Eye (tissue), 1 donor: ENCODE results near the gene GPC5.
"Not testable (repeated sequence)": the region's sequence is repeated elsewhere in the genome, so short reads cannot be mapped to it uniquely, and the experiment has no call there.

ENCODE experiments used
- DNase-seq: peaks from one replicate; pipeline ENCODE4 v3.0.0-alpha.2; 2015

The GPC5 gene

DNA sequence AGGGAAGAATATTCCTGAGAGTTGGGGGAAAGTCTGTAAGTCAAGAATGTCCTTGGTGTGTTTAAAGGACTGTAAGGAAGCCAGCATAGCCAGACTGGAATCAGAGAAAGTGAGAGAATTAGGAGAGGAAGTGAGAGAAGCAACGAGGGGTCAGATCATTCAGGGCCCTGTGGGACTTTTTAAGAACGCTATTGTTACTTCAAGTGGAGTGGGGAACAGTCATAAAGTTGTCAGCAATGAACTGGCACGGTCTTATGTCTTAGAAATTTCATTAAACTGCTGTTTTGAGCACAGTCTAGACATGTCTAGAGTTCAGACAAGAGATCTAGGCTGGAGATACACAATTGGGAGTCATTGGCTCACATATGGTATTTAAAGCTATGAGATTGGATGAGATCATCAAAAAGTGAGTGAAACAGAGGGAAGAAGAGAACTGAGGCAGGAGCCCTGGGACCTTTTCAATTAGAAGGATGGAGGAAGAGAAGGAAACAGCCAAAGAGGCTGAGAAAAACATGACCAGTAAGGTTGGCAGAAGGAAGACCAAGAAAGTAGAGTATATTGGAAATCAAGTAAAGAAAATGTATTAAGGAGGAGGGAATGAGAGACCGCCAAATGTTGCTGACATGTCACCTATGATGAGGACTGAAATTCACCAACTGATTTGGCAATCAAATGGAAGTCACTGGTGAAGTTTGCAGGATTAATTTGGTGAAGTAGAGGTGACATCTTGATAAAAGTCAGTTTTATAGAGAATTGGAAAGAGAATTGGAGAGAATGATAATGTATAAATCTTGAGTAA, 263.5 kb downstream of the GPC5 start:
- DNase-seq = no peak

DNA sequence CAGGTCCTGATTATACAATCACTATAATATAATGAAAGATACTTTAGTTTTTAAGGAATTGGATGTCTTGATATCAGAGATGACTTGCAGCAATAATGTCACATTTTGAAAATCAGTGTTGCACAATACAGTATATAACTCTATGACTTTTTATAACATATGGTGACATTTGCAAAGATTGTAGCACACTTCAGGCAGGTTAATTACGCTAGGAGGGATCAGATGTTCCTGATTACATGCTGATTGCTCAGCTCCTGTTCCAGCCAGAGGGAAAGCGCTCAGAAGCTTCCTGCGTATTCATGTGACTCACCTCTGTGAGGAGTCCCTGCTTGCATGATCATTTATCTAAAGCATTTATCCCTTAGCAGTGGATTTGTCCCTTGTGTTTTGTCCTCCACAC, 265.6 kb downstream of the GPC5 start:
- DNase-seq = no peak

DNA sequence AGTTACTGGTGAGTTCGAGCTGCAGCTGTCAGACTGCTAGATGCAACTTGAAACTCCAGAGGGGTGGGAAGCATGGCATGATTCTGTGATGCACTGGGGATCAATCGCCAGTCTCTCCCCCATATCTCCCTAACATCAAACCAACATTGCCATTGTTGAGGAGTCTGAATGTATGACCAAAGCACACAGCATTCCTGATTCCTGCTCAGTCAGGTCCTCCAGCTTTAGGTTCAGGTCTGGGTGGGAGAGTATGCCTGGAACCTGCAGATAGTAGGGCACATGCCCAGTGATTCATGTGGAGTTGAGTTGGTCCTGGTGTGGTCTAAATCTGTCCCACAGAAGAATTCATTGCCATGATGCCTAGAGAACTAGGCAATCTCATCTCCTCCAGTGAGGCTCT, 269.1 kb downstream of the GPC5 start:
- no peak for DNase-seq

DNA sequence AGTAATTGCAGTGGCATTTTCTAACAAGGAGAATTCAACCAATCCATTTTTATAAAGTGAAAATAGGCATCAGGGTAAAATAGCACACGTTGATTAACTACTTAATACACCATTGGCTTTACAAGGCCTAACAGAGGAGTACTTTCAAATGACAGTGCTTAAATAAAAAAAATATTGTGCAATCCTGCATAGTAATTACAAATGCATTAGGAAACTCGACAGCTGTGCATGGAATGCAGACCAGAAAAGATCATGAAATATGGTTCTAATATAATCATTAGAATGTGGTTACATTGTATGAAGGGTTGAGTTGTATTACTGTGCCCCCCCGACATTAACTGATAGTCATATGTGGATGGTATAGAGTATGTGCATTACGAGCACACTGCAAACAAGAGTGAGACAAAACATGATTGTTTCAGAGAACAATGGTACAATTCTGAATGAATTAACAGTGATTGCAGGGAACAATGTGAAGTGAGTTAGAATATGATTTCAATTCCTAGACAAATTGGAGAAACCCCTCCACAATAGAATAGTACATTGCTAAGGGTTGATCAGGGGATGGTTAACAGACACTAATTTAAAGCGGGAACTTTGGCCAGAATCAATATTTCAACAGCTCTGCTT, 270.6 kb downstream of the GPC5 start:
- DNase-seq = peak; percentile 17

DNA sequence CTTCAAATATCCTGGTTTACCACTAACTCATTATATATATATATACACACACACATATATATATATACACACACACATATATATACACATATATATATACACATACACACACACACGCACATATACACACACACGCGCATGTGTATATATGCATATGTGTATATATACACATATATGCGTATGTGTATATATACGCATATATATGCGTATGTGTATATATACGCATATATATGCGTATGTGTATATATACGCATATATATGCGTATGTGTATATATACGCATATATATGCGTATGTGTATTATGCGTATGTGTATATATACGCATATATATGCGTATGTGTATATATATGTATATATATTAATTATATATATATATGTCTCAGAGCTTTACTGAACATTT, 275.9 kb downstream of the GPC5 start:
- not testable (repeated sequence) for DNase-seq

DNA sequence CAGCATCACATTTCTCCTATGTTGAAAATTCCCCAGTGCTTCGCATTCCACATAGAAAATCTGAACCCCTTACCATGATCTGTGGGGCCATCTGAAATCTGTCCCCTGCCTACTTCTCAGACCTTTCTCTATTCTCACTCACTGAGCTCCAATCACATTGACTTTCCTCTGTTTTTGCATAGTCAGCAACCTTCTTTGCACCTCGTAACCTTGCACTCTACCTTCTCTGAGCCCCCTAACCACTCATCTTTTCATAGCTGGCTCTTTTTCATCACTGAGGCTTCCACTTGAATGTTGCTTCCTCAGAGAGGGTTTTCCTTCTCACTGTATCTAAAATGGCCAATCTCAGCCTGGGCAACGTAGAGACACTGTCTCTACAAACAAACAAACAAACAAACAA, 286.3 kb downstream of the GPC5 start:
- no peak for DNase-seq

DNA sequence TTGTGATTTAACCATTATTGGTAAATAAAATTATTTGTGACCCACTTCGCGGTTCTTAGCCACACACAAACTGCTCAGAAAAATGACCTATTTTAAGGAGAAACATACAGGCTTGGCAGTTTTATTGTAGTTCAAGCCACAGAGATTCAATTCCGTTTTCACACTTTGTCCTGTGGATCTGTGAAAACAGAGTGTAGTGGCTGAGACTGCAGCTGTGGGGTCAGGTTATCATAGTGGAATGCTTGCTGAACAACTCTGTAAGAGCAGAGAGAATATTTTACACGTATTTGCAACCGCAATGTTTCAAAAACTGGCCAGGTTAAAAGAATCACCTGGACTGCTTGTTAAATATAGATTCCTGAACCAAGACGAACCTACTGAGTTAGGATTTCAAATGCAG, 292.5 kb downstream of the GPC5 start:
- DNase-seq = no peak

DNA sequence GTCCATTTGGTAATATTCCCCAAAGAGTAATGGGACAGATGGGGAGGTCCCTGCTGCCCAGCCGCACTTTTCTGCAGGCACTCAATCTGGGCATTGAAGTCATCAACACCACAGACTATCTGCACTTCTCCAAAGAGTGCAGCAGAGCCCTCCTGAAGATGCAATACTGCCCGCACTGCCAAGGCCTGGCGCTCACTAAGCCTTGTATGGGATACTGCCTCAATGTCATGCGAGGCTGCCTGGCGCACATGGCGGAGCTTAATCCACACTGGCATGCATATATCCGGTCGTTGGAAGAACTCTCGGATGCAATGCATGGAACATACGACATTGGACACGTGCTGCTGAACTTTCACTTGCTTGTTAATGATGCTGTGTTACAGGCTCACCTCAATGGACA, 295.0 kb downstream of the GPC5 start:
- DNase-seq = no peak

DNA sequence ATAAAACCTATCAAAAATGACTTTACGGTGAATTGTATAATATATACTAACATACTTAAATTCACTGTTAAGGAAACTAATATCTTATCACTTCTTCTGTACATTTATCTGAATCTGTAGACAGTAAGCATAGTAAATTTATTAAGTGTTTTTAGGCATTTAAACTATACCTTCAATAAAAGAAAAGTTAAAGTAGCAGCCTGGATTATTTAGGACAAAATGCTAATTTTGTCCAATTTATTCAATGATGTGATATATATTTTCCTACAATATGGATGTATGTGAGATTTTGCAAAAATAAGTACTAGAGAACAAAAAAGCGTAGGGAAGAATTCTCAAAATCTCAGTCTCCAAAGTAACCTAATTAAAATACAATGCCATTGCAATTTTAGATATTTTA, 299.9 kb downstream of the GPC5 start:
- DNase-seq = no peak

DNA sequence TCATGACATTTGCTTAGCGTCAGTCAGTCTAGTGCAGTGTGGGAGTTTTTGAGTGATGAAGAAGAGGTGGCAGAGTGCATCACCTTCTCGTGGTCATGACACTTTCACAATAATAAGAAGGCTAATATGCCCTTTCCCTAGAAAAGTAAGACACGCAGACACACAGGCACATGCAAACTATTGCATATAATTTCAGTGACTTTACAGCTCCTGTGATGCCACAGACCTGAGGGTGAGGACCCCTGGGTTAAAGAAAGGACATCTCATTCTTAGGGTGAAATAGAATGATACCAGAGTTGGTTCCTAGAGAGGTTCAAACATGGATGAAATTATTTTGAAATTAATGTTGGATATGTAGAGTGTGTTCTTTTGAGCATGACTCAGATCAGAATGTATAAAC, 300.3 kb downstream of the GPC5 start:
- DNase-seq = no peak

DNA sequence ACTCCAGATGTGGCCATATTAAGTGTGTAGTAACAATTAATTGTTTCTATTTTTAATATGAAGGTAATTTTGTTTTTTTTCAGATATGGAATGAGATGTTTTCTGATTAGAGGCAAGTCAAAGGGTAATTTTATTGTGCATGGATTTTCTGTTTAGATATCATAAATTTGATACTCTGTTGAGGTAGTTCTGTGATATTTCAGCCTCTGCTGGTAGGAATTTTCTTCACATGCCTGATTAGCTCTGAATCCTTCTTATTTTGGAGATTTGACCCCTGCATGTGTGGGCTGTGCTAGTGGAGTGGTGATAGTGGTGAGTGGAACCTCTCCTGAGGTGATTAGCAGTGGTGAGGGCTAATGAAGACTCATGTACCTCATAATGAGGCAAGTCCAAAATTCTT, 301.4 kb downstream of the GPC5 start:
- DNase-seq = no peak

DNA sequence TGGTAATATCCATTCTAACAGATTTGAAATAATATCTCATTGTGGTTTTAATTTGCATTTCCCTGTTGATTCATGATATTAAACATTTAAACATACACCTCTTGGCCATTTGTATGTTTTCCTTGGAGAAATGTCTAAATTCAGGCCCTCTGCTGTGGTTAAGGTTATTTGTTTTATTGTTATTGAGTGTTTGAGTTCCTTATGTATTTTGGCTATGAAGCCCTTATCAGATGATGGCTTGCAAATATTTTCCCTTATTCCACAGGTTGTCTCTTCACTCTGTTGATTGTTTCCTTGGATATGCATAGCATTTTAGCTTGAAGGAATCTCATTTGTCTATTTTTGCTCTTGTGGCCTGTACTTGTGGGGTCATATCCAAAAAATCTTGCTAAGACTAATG, 303.6 kb downstream of the GPC5 start:
- no peak for DNase-seq

DNA sequence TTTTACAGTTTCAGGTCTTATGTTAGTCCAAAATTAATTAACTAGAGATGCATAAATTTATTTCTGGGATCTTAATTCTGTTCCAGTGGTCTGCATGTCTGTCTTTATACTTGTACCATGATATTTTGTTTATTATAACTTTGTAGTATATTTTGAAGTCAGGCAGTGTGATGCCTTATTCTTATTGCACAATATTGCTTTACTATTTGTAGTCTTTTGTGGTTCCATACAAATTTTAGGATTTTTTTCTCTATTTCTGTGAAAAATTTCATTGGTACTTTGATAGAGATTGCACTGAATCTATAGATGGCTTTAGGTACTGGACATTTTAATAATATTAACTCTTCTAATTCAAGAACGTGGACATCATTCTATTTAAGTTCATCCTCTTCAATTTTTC, 304.0 kb downstream of the GPC5 start:
- no peak for DNase-seq

DNA sequence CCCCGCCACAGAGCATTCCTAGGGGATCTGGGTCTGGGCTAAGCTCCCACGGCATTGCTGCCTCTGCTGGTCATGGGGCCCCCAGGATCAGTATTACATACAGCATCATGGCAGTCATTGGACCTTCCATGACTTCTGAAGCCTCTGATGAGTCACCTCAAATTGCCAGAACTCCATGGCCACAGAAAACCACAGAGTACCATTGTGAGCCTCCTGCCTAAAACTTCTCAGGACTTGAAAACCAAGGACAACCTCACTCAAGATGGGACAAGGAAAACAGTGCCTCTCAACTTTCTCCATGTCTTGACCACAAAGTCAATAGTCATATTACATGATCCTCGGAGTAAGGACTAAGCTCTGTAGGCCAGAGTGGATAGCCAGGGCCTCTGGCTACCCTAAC, 306.0 kb downstream of the GPC5 start:
- no peak for DNase-seq

DNA sequence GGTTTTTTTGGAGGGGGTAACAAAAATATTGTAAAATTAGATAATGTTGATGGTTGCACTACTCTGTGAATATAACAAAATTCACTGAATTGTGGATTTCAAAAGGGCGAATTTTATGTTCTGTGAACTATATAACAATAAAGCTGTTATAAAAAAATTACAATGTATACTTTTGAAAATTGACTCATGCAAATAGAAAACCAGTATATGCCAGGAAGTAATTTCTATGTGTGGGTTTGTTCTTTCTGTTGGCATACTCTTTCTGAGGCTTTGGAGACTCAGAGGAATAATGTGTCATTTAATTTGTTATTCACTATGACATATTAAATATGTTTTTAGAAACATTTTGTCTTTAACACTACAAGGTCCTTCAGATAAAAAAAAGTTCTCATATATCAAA, 310.1 kb downstream of the GPC5 start:
- no peak for DNase-seq

DNA sequence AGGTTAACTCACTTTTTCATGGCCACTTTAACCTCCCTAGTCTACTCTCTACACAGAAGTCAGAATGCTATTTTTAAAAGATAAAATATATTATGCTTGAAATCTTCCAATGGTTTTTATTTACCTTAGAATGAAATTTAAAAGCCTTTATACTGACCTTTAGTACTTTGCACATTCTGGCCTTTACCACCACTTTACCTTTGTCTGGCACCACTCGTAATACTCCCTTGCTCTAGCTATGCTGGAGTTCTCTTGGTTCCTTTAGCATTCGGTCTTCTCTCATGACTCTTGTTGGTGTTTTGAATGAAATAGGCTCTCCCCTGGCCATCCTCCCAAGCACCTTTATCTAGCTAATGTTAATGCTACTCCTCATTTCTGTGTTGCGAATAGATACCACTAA, 310.8 kb downstream of the GPC5 start:
- no peak for DNase-seq

DNA sequence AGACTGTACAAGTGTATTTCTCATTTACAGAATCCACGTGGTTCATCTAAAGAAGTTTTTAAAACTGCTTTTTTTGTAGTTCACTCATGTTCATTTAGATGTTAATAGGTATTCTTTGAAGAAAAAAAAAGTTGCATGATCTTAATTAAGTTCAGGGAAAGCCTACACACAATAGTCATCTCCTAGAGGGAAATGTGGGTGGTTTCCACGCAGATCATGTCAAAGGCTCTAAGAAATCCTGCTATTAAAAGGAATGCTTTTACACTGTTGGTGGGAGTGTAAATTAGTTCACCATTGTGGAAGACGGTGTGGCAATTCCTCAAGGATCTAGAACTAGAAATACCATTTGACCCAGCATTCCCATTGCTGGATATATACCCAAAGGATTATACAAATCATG, 312.3 kb downstream of the GPC5 start:
- no peak for DNase-seq

DNA sequence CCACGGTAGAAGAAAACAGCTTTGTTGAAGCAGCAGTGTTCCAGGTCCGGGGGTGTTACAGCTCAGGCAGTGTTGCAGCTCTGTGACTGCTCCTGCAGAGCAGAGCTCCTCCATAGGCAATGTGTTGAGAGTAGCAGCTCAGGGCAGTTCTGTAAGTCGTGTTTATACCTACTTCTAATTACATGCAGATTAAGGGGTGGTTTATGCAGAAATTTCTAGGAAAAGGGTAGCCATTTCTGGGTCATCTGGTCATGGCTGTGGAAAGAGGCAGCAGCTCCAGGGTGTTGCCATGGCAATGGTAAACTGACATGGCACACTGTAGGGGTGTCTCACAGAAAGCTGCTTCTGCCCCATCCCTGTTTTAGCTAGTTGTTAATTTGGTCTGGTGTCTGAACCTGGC, 316.4 kb downstream of the GPC5 start:
- peak; percentile 34 for DNase-seq

DNA sequence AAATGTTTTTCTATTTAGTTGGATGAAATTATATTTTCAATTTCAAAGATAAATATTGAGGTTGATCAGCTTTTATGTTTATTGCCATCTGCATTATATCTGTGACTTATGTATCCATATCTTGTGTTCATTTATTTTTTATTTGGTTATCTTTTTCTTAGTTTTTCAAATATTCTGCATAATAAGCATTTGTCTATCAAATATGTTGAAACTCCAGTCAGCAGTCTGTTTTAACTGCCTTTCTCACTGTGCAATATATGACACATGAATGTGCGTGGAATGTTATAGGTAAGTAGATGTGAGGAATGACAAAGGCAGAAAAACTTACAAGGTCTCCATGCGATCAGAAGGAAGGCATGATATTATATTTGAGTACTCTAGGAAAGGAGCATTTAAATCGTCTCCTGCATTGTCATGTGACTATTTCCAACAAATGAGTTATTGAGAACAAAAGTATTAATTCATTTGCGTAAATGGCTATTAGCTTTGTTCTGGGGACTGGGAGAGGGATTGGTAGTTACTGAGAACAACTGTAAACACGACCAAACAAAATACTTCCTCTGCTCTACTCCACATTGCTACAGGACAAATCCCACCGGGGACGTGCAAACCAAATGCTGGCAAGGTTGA, 318.1 kb downstream of the GPC5 start:
- DNase-seq = no peak

DNA sequence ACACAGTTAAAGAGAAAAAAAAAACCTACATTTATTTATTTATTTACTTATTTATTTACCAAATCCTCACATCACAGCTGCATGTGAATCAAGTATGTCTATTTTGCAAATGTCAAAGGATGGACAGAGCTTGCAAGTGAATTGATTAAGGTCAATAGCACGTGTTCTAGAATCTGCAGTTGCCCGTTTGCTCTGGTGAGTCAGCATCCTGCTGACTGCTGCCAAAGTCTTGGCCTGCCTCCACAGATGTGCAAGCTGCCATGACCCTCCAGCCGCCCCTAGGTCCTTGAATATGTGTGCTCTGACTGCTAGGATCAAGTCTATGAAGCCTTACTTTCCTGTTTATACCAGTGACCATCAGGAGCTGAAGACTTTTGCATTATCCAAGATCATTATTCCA, 320.6 kb downstream of the GPC5 start:
- no peak for DNase-seq

DNA sequence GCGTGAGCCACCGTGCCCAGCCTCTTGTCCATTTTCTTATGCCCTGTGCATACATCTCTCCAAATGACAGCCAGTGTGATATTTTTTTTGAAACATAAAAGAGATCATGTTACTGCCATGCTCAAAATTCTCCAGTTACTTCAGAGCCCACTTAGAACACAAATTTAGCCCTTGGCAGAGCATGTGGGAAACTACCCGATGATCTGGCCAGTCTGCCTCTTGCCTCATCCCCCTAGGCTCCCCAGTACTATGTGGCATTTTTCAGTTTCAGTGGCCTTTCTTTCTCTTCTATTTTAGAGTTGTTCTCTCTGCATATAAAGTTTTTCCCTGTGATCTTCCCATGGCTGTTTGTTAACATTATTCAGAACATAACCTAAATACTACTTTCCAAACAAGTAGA, 323.0 kb downstream of the GPC5 start:
- DNase-seq = no peak

DNA sequence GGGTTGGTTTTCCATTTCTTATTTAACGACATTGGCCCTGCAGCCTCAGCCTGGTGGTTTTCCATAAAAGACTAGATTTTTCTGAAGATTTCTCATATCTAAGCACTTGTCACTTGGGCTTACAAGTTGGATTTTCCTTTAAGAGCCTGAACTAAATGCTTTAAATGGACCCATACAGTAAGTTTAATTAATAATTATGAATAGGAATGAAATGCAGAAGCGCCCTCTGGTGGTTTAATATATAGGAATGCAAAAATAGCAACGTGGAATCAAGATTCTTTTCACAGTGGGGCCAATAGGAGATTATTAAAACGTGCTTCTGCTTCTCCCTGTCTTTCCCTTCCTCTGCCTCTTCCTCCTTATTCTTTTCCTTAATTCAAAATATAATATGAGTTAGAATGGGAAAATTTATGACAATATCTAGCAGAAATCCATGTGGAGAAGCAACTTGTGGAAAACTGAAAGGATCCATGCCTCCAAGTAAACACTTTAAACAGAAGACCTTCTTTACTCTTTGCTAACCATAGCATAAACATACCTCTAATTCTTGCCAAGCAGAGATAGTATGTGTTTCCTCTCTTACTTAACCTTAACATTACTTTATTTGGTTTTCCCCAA, 324.0 kb downstream of the GPC5 start:
- DNase-seq = peak; percentile 61

DNA sequence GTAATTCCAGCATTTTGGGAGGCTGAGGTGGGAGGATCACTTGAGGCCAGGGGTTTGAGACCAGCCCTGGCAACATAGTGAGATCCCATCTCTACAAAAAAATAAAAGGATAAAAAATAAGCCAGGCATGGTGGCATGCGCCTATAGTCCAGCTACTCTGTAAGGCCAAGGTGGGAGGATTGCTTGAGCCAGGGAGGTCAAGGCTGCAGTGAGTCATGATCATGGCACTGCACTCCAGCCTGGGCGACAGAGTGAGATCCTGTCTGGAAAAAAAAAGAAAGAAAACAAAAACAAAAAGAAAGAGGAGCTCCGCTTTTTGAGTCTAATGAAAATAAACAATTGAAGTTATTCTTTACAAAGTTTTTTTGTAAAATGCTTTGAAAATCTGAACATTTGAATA, 326.2 kb downstream of the GPC5 start:
- no peak for DNase-seq

DNA sequence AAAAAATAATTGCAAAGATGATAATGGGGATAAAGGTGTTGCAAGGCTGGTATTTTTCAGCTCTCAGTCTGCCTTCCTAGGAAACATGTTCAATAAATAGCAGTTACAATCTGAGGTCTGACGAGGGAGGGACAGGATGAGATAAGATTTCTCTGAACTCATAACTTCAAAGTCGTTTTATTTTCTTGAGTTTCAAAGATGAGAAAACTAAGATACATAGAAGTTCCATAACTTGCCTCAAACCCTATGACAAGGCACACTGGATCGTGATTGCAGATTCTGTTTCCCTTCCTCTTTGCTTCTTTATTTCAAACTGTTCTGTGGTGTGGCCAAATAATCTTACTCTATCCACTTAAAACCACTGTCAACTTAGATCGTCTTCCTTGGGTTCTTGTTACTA, 327.2 kb downstream of the GPC5 start:
- no peak for DNase-seq
